HG02678 (cell line): ENCODE measurements around the gene KCNIP1.

ENCODE experiments used
- ATAC-seq: cut with Tn5 transposase; IDR thresholded peaks from one replicate; pipeline ENCODE4 v1.9.1; 2021; ENCODE audit warnings: mild to moderate bottlenecking, moderate library complexity; ENCODE audit not compliant: unreplicated experiment

KCNIP1 gene

GRCh38 chr5:170503990-170504596 lies at the start of gene KCNIP1:
Gene KCNIP1 (plus strand): TSS chr5:170504020.
- ATAC-seq = no peak

GRCh38 chr5:170463426-170463825 lies 40.4 kb upstream of the KCNIP1 start:
- ATAC-seq = no peak

- no peak for ATAC-seq
Observed at GRCh38 chr5:170464280-170465127, 39.3 kb upstream of the KCNIP1 start.

GRCh38 chr5:170466553-170466952 lies 37.3 kb upstream of the KCNIP1 start:
- ATAC-seq = no peak

- no peak for ATAC-seq
Observed at GRCh38 chr5:170466988-170467707, 36.7 kb upstream of the KCNIP1 start.

- ATAC-seq = no peak
Observed at GRCh38 chr5:170468633-170469285, 35.1 kb upstream of the KCNIP1 start.

- ATAC-seq = no peak
Observed at GRCh38 chr5:170469414-170469813, 34.4 kb upstream of the KCNIP1 start.

GRCh38 chr5:170470275-170470674 lies 33.5 kb upstream of the KCNIP1 start:
- ATAC-seq = no peak

GRCh38 chr5:170470808-170471404 lies 32.9 kb upstream of the KCNIP1 start:
- ATAC-seq = no peak

- ATAC-seq = no peak
Observed at GRCh38 chr5:170471551-170472178, 32.2 kb upstream of the KCNIP1 start.

- ATAC-seq = no peak
Observed at GRCh38 chr5:170473642-170474041, 30.2 kb upstream of the KCNIP1 start.

- no peak for ATAC-seq
Observed at GRCh38 chr5:170474489-170475274, 29.1 kb upstream of the KCNIP1 start.

- no peak for ATAC-seq
Observed at GRCh38 chr5:170475294-170476000, 28.4 kb upstream of the KCNIP1 start.

- ATAC-seq = no peak
Observed at GRCh38 chr5:170476704-170477103, 27.1 kb upstream of the KCNIP1 start.

GRCh38 chr5:170477906-170478305 lies 25.9 kb upstream of the KCNIP1 start:
- ATAC-seq = no peak

GRCh38 chr5:170478306-170478705 lies 25.5 kb upstream of the KCNIP1 start:
- no peak for ATAC-seq

GRCh38 chr5:170479484-170479883 lies 24.3 kb upstream of the KCNIP1 start:
- ATAC-seq = no peak

GRCh38 chr5:170480260-170480659 lies 23.6 kb upstream of the KCNIP1 start:
- no peak for ATAC-seq

GRCh38 chr5:170481849-170482248 lies 22.0 kb upstream of the KCNIP1 start:
- ATAC-seq = no peak
